NCI-H128 (cell line): ENCODE data around the gene DHTKD1.
A peak's percentile ranks its signal among the peaks of the same experiment; 100 is the strongest.

ENCODE experiments used
- DNase-seq: peaks from one replicate; lab custom pipeline; 2025; ENCODE audit not compliant: unreplicated experiment; lab: John Stamatoyannopoulos, UW

Gene DHTKD1, protein sequence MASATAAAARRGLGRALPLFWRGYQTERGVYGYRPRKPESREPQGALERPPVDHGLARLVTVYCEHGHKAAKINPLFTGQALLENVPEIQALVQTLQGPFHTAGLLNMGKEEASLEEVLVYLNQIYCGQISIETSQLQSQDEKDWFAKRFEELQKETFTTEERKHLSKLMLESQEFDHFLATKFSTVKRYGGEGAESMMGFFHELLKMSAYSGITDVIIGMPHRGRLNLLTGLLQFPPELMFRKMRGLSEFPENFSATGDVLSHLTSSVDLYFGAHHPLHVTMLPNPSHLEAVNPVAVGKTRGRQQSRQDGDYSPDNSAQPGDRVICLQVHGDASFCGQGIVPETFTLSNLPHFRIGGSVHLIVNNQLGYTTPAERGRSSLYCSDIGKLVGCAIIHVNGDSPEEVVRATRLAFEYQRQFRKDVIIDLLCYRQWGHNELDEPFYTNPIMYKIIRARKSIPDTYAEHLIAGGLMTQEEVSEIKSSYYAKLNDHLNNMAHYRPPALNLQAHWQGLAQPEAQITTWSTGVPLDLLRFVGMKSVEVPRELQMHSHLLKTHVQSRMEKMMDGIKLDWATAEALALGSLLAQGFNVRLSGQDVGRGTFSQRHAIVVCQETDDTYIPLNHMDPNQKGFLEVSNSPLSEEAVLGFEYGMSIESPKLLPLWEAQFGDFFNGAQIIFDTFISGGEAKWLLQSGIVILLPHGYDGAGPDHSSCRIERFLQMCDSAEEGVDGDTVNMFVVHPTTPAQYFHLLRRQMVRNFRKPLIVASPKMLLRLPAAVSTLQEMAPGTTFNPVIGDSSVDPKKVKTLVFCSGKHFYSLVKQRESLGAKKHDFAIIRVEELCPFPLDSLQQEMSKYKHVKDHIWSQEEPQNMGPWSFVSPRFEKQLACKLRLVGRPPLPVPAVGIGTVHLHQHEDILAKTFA

DNA sequence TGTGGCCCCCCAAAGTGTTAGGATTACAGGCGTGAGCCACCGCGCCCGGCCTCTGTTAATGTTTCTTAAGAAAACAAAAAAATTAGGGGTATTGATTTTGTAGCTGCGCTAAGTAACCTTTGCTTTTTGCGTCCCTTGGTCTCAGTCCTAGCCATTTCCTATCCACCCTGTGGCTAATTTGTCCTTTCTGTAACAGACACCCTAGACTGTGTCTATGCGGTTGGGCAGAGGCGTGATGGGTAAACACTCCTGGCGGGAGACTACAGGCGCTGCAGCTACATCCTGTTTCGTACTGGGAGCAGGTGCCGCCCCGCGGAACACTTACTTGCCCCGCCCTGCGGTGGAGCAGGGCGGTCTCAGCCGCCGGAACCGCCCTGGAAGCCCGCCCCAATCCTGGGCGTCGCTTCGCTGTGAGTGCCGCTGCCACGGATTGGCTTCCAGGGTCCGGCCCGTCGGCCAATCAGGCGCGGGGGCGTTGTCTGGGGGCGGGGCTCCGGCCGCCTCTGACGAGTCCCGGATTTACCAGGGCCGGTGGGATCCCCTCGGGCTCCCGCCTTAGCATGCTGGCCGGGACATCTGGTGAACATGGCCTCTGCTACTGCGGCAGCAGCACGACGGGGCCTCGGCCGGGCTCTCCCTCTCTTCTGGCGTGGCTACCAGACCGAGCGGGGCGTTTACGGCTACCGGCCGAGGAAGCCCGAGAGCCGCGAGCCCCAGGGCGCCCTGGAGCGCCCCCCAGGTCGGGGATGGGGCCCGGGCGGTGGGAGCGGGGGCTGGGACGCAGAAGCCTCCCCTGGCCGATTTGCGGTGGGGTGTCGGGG is at the start of gene DHTKD1:
Gene DHTKD1, plus strand, starts transcription at position 506 of the 821 bp plus-strand sequence. Its CDS starts 80 bp downstream, at position 586.
- DNase-seq: peak; percentile 91

DNA sequence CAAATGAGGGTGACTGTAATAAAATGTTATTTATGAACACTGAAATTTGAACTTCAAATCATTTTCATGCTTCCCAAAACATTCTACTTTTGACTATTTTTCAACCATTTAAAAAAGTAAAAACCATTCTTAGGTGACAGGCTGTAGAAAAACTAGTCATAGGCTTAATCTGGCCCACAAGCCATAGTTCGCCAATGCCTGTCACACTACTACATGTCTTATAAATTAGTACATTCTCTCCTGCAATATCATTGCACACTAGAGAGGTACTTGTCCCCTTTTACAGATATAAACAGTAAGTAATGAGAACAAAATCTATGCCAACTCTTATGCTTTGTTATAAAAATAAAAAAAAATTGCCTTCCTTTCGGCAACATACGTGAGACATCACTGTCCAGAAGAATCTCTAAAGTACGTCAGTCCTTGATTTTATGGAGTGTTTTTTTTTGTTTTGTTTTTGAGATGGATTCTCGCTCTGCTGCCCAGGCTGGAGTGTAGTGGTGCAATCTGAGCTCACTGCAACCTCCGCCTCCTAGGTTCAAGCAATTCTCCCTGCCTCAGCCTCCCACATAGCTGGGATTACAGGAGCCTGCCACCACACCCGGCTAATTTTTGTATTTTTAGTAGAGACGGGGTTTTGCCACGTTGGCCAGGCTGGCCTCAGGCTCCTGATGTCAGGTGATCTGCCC is 49.3 kb upstream of the DHTKD1 start:
- no peak for DNase-seq

DNA sequence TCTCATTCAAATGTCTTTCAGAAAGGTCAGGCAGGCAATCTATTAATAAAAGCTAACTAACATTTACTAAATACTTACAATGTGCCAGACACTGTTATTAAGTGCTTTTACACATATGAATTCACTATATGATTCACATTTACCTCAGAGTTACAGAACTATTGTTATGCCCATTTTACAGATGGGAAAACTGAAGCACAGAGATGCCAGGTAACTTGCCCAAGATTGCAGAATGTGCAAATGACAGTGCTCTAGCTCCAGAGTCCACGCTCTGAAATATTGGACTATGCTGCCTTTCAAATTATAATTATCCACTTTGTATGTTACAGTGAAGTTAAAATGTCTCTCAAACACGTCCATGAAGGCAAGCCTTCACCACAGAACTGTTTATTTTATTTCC is 48.2 kb upstream of the DHTKD1 start:
- DNase-seq: no peak

DNA sequence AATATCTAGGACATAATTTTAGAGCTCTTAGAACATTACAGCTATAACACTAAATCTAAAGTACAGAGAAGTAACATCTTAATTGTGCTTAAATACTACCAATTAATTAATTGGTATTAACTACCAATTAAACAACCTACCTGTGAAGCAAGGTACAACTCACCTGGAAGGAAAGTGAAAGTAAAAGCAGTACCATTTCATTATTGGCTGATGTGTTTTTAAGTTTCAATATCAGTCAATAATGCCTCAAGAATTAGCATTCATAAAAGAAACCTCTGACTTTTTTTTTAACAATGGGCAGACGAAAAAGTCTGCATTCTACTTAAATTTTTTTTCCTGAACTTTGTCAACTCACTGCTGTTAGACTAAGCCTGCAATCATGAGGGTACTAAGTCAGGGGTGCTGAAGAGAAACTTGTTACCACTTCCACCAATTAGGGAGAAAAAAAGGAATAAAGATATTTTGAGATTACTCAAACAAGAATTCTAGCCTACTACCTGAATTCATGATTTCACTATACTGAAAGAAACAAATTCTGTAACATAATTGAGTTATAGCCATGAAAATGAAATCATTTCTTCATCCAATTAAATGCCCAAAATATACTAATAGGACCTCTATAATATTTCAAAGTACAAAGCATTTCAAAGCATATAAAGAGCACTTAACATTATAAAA is 46.0 kb upstream of the DHTKD1 start:
- DNase-seq: no peak

DNA sequence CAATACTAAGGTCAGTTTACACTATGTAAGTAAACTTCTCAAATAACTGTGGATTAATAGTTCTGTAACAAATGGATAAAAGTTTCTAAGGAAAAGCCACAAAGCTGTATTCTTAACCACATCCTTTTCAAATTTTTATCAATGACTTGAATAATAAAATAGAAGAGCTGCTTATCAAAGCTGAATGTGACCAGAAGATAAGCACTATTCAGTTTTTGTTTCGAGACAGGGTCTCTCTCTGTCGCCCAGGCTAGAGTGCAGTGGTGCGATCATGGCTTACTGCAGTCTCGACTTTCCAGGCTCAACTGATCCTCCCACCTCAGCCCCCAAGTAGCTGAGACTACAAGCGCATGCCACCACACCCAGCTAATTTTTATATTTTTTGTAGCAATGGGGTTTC is 43.2 kb upstream of the DHTKD1 start:
- DNase-seq: no peak

DNA sequence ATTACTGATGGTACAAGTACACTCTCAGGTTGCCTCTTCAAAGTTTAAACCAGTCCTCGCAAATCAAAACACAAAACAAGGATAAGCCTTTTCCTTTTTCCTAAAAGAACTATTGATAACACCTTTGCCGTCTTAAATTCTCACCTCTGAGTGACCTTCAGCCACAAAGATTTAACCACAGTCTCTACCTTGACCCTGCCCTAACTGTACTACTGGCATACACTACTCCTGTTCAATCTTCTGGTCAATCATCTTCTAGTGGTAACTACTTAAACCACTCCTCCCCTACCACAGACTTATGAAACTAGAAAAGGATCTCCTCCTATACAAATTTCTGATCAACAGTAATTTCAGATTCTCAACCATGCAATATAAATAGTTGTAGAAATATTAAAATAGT is 41.2 kb upstream of the DHTKD1 start:
- DNase-seq: no peak

GRCh38 chr10:12031404-12031803 is 37.4 kb upstream of the DHTKD1 start:
- DNase-seq: no peak

DNA sequence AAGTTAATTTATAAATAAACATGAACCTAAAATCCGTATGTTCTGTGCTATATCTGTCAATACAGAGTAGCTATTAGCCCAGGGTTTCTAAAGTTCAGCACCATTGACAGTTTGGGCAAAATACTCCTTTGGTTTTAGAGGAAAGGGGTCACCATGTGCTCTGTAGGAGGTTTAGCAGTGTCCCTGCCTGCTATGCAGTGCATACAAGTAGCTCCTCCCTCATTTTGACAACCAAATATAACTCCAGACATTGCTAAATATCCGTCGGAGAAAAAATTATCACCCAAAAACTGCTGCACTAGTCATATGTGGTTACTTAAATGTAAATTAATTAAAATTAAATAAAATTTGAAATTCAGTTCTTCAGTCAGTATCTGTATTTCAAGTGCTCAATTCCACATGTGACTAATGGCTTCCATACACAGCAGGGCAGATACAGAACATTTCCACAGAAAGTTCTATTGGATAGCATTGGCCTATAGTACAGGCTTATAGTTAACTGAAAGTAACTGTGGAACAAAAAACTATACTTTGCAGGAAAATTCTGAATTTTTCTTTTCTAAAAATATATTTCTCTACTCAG is 32.6 kb upstream of the DHTKD1 start:
- DNase-seq: no peak

GRCh38 chr10:12041766-12042408 is 26.9 kb upstream of the DHTKD1 start:
- DNase-seq: no peak

DNA sequence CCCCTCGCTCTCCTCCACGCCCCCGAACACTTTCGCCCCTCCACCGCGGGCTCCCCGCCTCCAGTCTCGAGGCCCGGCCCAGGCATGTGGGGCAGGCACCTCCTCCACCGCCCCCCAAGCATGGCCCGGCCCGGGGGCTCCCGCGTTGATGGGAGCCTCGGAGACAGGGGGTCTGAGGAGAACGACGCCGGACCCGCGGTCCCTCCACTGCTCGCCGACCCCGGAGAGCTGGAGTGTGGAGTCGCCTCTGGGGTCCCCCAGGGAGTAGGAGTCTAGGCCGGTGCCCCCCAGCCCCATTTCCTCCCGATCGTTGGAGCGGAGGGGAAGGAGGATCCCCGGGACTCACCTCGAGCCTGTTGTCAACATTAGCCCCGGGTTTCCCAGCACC is 26.4 kb upstream of the DHTKD1 start:
- DNase-seq: no peak

DNA sequence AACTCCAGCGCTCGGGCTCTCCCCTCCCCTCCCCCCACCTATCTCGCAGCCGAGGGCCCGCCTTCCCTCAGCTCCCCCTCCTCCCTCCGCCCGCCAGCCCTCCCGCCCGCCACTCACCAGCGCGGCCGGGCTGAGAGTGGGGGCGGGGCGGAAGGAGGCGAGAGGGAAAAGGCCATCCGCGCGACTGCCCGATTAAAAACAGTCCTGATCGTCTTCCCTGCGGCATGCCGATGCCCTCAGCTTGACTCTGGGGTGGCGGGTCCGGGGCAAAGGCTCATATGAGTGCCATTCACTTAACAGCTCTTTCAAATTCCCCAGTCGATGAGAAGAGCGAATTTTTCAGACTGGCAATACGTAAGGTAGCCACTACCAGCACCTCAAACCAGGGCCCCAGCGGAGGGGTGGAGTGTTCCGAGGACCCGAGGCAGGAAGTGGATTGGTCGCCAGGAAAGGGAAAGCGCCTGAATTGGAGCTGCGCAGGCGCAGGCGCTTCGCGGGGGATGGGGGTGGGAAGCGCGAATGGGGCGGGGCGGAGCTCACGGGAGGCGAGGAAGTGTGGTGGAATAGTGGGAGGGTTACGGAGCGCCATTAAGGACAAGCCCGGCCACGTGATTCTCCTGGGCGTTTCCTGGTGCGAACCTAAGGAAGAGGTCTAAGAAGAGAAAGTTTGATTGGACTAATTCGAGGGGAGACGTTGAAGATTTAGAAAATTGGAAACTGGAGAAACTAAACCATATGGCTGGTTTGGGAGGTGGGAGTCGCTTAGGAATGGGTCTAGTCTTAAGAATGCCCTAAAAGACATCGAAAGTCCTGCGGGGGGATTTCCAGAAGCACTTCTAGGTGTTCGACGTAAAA is 25.7 kb upstream of the DHTKD1 start, which contains the start of gene UPF2:
Gene UPF2, minus strand, starts transcription at position 13 of the 855 bp plus-strand sequence. CDS start 7,386 bp downstream, outside the sequence.
- peak; percentile 84 for DNase-seq

DNA sequence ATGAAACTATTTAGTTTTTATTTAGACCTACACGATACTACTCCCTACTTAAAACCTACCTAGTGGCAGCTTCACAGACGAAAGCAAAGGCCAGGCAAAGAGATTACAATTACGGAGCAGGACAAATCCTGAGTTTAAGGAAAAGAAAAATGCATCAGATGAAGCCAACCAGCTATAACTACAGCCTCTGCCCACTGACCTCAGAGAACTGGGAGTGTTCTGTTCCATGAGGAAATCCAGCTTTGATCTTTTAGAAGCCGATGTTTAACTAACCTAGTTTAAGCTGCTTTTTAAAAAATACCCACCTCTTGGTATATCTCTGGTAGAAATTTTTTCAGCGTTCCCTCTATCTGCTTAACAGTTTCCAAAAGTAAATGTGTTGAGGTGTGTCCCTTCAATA is 23.2 kb upstream of the DHTKD1 start:
- DNase-seq: no peak

DNA sequence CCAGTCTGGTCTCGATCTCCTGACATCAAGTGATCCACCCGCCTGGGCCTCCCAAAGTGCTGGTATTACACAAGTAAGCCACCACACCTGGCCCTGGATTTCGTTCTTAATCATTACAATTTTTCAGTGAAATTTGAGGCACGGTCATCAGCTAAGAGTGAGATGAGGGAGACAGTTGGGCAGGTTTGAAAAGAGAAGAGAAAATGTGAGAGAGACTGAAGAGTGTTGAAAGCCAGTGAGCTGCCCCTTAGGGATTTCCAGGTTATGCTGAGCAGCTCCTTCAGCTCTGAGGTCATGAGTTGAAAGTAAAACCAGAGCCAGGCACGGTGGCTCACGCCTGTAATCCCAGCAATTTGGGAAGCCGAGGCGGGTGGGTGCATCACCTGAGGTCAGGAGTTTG is 20.2 kb upstream of the DHTKD1 start:
- no peak for DNase-seq

DNA sequence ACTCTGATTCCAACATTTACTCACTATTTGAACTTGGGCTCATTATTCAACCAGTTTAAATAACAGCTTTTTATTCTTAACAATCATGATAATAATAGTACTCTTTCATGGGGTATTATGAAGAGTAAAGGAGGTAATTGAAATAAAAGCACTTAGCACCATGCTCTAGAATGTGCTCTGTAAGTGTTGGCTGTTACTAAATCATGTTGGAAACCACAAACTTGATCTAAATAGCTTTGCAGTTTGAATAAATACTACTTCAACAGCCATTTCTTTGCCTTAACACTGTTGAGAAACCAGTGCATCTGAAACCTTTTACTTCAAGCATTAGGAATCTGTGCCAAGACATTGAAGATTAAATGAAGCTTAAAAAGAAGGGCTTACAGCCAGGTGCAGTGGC is 18.2 kb upstream of the DHTKD1 start:
- DNase-seq: no peak

DNA sequence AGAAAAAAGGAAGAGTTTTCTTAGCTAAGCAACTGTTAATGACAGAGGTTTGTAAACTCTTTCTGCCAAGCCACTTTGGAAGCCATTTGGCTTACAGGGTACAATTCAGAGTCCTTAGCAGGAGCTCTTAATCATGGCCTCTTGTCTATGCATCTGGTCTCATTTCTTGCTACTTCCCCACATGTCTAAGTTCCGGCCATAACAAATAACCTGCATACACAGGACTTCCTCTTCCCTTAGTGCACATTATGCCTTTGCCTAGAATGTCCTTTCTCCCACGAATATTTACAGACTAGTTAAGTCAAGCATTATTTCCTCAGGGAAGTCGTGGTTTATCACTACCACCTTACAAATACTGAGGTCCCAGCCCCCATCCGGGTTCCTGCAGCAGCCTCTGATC is 17.5 kb upstream of the DHTKD1 start:
- DNase-seq: no peak

DNA sequence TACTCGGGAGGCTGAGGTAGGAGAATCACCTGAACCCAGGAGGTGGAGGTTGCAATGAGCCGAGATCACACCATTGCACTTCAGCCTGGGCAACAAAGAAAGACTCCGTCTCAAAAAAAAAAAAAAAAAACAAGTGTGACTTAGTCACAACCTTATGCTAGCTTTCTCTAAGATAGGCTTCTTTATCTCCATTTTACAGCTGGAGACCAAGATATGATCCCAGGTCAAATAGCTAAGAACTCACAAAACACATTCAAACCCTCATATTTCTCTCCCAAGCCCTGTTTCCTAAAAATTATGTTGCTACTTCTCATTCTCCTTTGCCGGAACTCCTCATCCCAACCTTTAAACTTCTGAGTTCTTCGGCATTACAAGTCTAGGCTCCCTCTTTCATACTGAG is 13.0 kb upstream of the DHTKD1 start:
- DNase-seq: no peak

- no peak for DNase-seq
These were observed 12.0 kb upstream of the DHTKD1 start for GRCh38 chr10:12056748-12057147.

- no peak for DNase-seq
These were observed 7.6 kb upstream of the DHTKD1 start for GRCh38 chr10:12061124-12061523.
